NCI-H1436 (cell line): ENCODE measurements around the gene R3HDM2.
"Not testable (repeated sequence)": the region's sequence is repeated elsewhere in the genome, so short reads cannot be mapped to it uniquely, and the experiment has no call there.

ENCODE experiments used
- DNase-seq: peaks from one replicate; lab custom pipeline; 2025; lab: John Stamatoyannopoulos, UW

Gene R3HDM2

GRCh38 chr12:57426948-57427347 lies 3.9 kb downstream of the R3HDM2 start:
- not testable (repeated sequence) for DNase-seq

- no peak for DNase-seq
Measured at GRCh38 chr12:57420482-57420881, 10.4 kb downstream of the R3HDM2 start.

- DNase-seq = no peak
Measured at GRCh38 chr12:57419495-57419894, 11.3 kb downstream of the R3HDM2 start.

- no peak for DNase-seq
Measured at GRCh38 chr12:57418255-57418654, 12.6 kb downstream of the R3HDM2 start.

- DNase-seq = no peak
Measured at GRCh38 chr12:57416039-57416996, 14.5 kb downstream of the R3HDM2 start.

GRCh38 chr12:57415088-57415487 lies 15.8 kb downstream of the R3HDM2 start:
- DNase-seq = no peak

- not testable (repeated sequence) for DNase-seq
Measured at GRCh38 chr12:57414160-57414559, 16.7 kb downstream of the R3HDM2 start.

GRCh38 chr12:57410534-57410933 lies 20.3 kb downstream of the R3HDM2 start:
- no peak for DNase-seq

- DNase-seq = no peak
Measured at GRCh38 chr12:57404966-57405640, 25.7 kb downstream of the R3HDM2 start.

GRCh38 chr12:57402156-57402555 lies 28.7 kb downstream of the R3HDM2 start:
- DNase-seq = not testable (repeated sequence)

GRCh38 chr12:57401165-57401564 lies 29.7 kb downstream of the R3HDM2 start:
- DNase-seq = no peak

GRCh38 chr12:57399718-57400463 lies 31.0 kb downstream of the R3HDM2 start:
- not testable (repeated sequence) for DNase-seq

GRCh38 chr12:57397441-57397840 lies 33.4 kb downstream of the R3HDM2 start:
- no peak for DNase-seq

- DNase-seq = no peak
Measured at GRCh38 chr12:57395121-57395520, 35.7 kb downstream of the R3HDM2 start.

GRCh38 chr12:57390174-57390573 lies 40.7 kb downstream of the R3HDM2 start:
- no peak for DNase-seq

GRCh38 chr12:57389033-57389432 lies 41.8 kb downstream of the R3HDM2 start:
- no peak for DNase-seq

- no peak for DNase-seq
Measured at GRCh38 chr12:57388425-57388824, 42.4 kb downstream of the R3HDM2 start.

GRCh38 chr12:57386187-57386720 lies 44.6 kb downstream of the R3HDM2 start:
- no peak for DNase-seq

GRCh38 chr12:57385586-57385985 lies 45.3 kb downstream of the R3HDM2 start:
- no peak for DNase-seq

- DNase-seq = no peak
Measured at GRCh38 chr12:57384478-57384877, 46.4 kb downstream of the R3HDM2 start.

GRCh38 chr12:57381693-57382220 lies 49.1 kb downstream of the R3HDM2 start:
- DNase-seq = no peak

GRCh38 chr12:57380300-57380699 lies 50.5 kb downstream of the R3HDM2 start:
- DNase-seq = no peak
